Erythroblast (primary cell): ENCODE data around the gene MRPS2.

Experiments
- GATA1 ChIP-seq: IDR thresholded peaks from 2 replicates; pipeline ENCODE4 v1.6.1; 2011; ENCODE audit warnings: low read depth, mild to moderate bottlenecking, control low read depth, low read length, moderate library complexity
- POLR2A ChIP-seq: IDR thresholded peaks from 2 replicates; pipeline ENCODE4 v1.6.1; 2011; ENCODE audit warnings: mild to moderate bottlenecking, low read length

- TF ChIP-seq POLR2A (no peak), GATA1 (no peak)
Measured at GRCh38 chr9:135499326-135500070, 984 bp upstream of the MRPS2 start.
